ENCODE measurements around the gene FNBP1. TPM values are rescaled to one million over a fixed set of nuclear protein-coding genes. Genes with fewer than 3 reads are reported as not detected.

Gene FNBP1
- total RNA-seq, 1 donor = 41.9 TPM

- no peak for TF ChIP-seq CTCF (IDR thresholded peaks at IDR 0.05; ENCODE audit: insufficient read depth, low read depth, low read length)
- no peak for DNase-seq (ENCODE audit: low read depth)
- peak overlapping the region; percentile 25 for H3K4me3 ChIP-seq (ENCODE audit: low read depth, low read length)
Measured at GRCh38 chr9:129886226-129887174, 156.5 kb downstream of the FNBP1 start.

GRCh38 chr9:129885670-129886106 lies 157.3 kb downstream of the FNBP1 start:
- H3K4me3 ChIP-seq (ENCODE audit: low read depth, low read length) = peak overlapping the region; percentile 25
- peak; percentile 96 for TF ChIP-seq CTCF (IDR thresholded peaks at IDR 0.05; ENCODE audit: insufficient read depth, low read depth, low read length)

DNA sequence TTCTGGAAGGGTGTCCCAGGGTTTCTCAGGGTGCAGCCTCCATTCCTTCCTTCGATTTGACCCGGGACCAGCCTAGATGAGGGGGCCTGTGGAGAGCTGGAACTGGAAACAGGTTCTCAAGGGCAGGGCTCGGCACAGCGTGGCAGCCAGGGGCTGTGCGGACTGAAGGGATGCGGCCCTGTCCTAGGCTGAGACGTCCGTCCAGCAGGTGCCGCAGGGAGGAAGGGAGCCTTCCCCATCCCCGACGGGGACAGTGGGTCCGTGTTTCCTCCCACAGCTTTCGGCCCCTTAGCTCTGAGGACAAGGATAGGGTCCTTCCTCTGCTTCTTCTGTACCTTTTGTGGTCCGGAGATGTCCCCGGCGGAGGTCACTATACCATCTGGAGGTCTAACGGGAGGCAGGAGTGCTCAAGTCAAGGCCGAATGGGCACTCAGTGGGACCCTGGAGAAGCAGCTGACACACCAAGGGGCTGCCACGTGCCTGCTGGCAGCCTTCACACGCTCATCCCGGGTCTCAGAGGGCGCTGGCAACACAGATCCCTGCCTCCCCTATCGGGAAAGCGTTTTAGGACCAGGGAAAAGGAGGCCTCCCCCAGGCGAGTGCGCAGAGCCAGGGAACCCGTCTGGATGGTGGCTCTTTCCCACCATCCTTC lies 157.8 kb downstream of the FNBP1 start:
- no peak for DNase-seq (ENCODE audit: low read depth)
- H3K4me3 ChIP-seq (ENCODE audit: low read depth, low read length) = no peak overlapping the region
- peak; percentile 29 for TF ChIP-seq CTCF (IDR thresholded peaks at IDR 0.05; ENCODE audit: insufficient read depth, low read depth, low read length)

More at GRCh38 chr9:129885670-129886106, 157.3 kb downstream of the FNBP1 start:
- peak; percentile 94 for DNase-seq (ENCODE audit: low read depth)

- TF ChIP-seq CTCF (IDR thresholded peaks at IDR 0.05; ENCODE audit: insufficient read depth, low read depth, low read length) = no peak
- peak; percentile 83 for DNase-seq (ENCODE audit: low read depth)
- peak overlapping the region; percentile 26 for H3K4me3 ChIP-seq (ENCODE audit: low read depth, low read length)
Measured at GRCh38 chr9:129884220-129885017, 158.6 kb downstream of the FNBP1 start.

DNA sequence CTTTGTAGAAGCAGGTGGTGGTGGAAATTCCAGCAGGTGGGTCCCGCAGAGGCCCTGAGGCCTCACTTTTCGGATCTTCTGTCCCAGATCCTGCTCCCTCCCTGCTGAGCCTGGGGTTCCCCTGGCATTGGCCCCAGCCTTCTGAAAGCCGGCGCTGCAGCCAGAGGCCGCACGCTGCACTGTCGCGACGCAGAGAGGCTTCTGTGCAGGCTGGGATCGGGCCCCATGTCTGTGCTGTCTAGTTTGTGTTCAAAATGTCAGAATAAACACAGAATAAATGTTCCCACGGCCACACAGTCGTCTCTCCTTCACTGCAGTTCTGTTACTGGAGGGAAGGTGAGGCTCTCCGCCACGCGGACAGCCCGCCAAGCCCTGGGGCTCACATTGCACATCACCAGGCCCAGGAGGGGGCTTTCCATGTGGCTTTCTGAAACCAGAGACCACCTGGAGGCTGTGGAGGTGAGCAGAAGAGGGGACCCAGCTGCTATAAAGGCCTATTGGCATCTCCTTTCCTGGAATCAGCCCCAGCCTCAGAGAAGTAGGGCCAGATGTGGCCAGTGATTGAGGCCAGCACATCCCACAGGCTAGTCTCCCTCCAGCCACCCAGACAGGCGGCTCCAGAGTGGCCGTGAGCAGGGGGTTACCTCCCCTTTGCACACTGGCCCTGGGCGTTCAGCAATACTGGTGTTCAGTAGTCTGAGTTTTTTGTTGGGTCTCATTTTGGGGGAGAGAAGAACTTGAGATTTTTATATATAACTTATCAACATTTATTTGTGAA lies 161.3 kb downstream of the FNBP1 start:
- H3K4me3 ChIP-seq (ENCODE audit: low read depth, low read length) = no peak overlapping the region
- no peak for TF ChIP-seq CTCF (IDR thresholded peaks at IDR 0.05; ENCODE audit: insufficient read depth, low read depth, low read length)
- DNase-seq (ENCODE audit: low read depth) = no peak

Data from fibroblast of villous mesenchyme (primary cell).